Cardiac muscle cell (in vitro differentiated cells and primary cell): ENCODE measurements around the gene XXYLT1. TPM values are rescaled to one million over a fixed set of nuclear protein-coding genes. Genes with fewer than 3 reads are reported as not detected.
"Not testable (repeated sequence)": the region's sequence is repeated elsewhere in the genome, so short reads cannot be mapped to it uniquely, and the experiment has no call there.

Experiments
- DNase-seq, 2 donors: peaks; one replicate each; pipeline versions ENCODE4 v3.0.0 to v3.0.0-alpha.2; 2010 to 2017; ENCODE audit warnings: low read depth in 1 of 2, low spot score in 1 of 2
- H3K27ac ChIP-seq: fragments of 200-600 bp; sonication (generic); 2 replicates; pipeline ENCODE4 v1.5.1; 2016
- H3K27me3 ChIP-seq: fragments of 200-600 bp; sonication (generic); 2 replicates; pipeline ENCODE4 v1.6.0; 2016; ENCODE audit warnings: control low read depth
- H3K36me3 ChIP-seq: fragments of 200-600 bp; sonication (generic); 2 replicates; pipeline ENCODE4 v1.5.1; 2016; ENCODE audit warnings: control low read depth
- H3K4me1 ChIP-seq: fragments of 200-600 bp; sonication (generic); 2 replicates; pipeline ENCODE4 v1.8.1; 2017; ENCODE audit warnings: low read depth, mild to moderate bottlenecking, mixed run types
- H3K4me3 ChIP-seq: fragments of 200-600 bp; sonication (generic); 2 replicates; pipeline ENCODE4 v1.5.1; 2016; ENCODE audit warnings: mild to moderate bottlenecking
- H3K9me3 ChIP-seq: fragments of 200-600 bp; sonication (generic); 2 replicates; pipeline ENCODE4 v1.5.1; 2017; ENCODE audit warnings: low read depth, mild to moderate bottlenecking, control low read depth
- CTCF ChIP-seq: IDR thresholded peaks from 2 replicates; pipeline ENCODE4 v1.5.1; 2012; ENCODE audit warnings: low read depth, mild to moderate bottlenecking, low read length
- polyA plus RNA-seq: library from polyadenylated mRNA; unstranded; fragments of >200 nt; fragmentation: Nextera tagmentation; extraction: Ambion mirVana; gene quantifications from 2 replicates; pipeline ENCODE4 v1.2.1, GENCODE V29; 2016
- total RNA-seq: library from RNA; depleted of rRNA; stranded (reverse); fragments of >200 nt; gene quantifications from 2 replicates; pipeline ENCODE4 v1.2.3, GENCODE V29; 2016

Gene XXYLT1
- total and polyA plus RNA-seq, 2 experiments from 2014 or later = 52.5 to 62.2 TPM

GRCh38 chr3:195110647-195111318, 160.2 kb downstream of the XXYLT1 start:
- H3K4me3 ChIP-seq = no peak overlapping the region
- no peaks in the 10 kb centered on the region for H3K9me3 ChIP-seq
- H3K4me1 ChIP-seq = peaks cover 16% of the 10 kb centered on the region
- peak; percentile 18 to 25 for DNase-seq
- no peak for TF ChIP-seq CTCF
- H3K27ac ChIP-seq = peak overlapping the region; percentile 68
- H3K27me3 ChIP-seq = no peaks in the 10 kb centered on the region
- no peaks in the 10 kb centered on the region for H3K36me3 ChIP-seq

GRCh38 chr3:195109098-195109657, 161.8 kb downstream of the XXYLT1 start:
- Histone ChIP-seq H3K27ac (no peak overlapping the region), H3K4me3 (no peak overlapping the region), H3K27me3 (no peaks in the 10 kb centered on the region), H3K4me1 (peaks cover 9% of the 10 kb centered on the region), H3K9me3 (no peaks in the 10 kb centered on the region), H3K36me3 (no peaks in the 10 kb centered on the region)
- no peak for DNase-seq
- TF ChIP-seq CTCF = no peak

DNA sequence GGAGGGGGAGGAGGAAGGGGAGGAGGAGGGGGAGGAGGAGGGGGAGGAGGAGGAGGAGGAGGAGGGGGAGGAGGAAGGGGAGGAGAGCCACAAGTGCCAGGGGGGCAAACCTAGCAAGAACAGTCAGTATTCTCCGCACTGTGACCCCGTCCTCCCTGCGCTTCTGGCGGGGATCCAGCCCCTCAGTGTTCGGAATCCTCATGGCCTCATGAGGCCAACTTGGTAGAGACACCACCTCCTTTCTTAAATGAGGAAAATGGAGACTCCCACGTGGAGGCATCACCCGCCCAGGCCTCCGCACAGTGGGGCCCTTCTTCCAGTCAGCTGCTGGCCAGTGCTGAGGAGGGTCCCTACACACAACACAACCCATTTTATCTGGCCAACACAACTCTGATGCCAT, 163.4 kb downstream of the XXYLT1 start:
- no peaks in the 10 kb centered on the region for H3K27me3 ChIP-seq
- no peak for DNase-seq
- no peaks in the 10 kb centered on the region for H3K36me3 ChIP-seq
- H3K27ac ChIP-seq = no peak overlapping the region
- peaks cover 13% of the 10 kb centered on the region for H3K4me1 ChIP-seq
- no peak overlapping the region for H3K4me3 ChIP-seq
- no peak for TF ChIP-seq CTCF
- H3K9me3 ChIP-seq = no peaks in the 10 kb centered on the region

DNA sequence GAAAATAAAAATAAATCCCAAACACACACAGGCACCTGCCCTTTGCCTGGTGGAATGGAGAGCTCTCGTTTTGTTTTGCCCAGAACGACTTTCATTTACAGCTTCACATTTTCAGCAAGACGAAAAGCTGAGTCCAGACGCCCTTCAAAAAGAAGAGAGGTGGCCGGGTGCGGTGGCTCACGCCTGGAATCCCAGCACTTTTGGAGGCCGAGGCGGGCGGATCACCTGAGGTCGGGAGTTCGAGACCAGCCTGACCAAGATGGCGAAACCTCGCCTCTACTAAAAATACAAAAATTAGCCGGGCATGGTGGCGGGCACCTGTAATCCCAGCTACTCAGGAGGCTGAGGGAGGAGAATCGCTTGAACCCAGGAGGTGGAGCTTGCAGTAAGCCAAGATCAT, 163.9 kb downstream of the XXYLT1 start:
- H3K4me3 ChIP-seq, H3K27ac ChIP-seq, H3K27me3 ChIP-seq, H3K36me3 ChIP-seq, DNase-seq, H3K9me3 ChIP-seq: not testable (repeated sequence)
- peaks cover 13% of the 10 kb centered on the region for H3K4me1 ChIP-seq

- peak; percentile 74 to 79 for DNase-seq
- Histone ChIP-seq H3K36me3 (no peaks in the 10 kb centered on the region), H3K27ac (no peak overlapping the region), H3K4me1 (peaks cover 11% of the 10 kb centered on the region), H3K4me3 (no peak overlapping the region), H3K9me3 (no peaks in the 10 kb centered on the region), H3K27me3 (no peaks in the 10 kb centered on the region)
- peak; percentile 98 for TF ChIP-seq CTCF
These were observed 164.5 kb downstream of the XXYLT1 start for GRCh38 chr3:195106418-195106906.

GRCh38 chr3:195105841-195106417, 165.0 kb downstream of the XXYLT1 start:
- no peak overlapping the region for H3K27ac ChIP-seq
- no peak overlapping the region for H3K4me3 ChIP-seq
- no peak for TF ChIP-seq CTCF
- H3K36me3 ChIP-seq = no peaks in the 10 kb centered on the region
- no peaks in the 10 kb centered on the region for H3K9me3 ChIP-seq
- H3K4me1 ChIP-seq = peaks cover 6% of the 10 kb centered on the region
- DNase-seq = peak in 1 of 2 donors; percentile 10
- H3K27me3 ChIP-seq = no peaks in the 10 kb centered on the region
